ENCODE measurements around the gene TTC23L. TPM values are rescaled to one million over a fixed set of nuclear protein-coding genes. Genes with fewer than 3 reads are reported as not detected.

Gene TTC23L
- polyA plus RNA-seq, 2 of the 4 experiments (the other 2 are of a cell fraction), result 0.17 to 0.59 TPM

GRCh38 chr5:34833090-34833489, 5.9 kb upstream of the TTC23L start (continued):
- no peak for TF ChIP-seq HMGXB4 (CRISPR knock-in tag; IDR thresholded peaks at IDR 0.05; ENCODE audit: borderline replicate concordance)
- no peak for TF ChIP-seq RARB (CRISPR knock-in tag; IDR thresholded peaks at IDR 0.05)
- no peak for TF ChIP-seq FOSB (CRISPR knock-in tag; IDR thresholded peaks at IDR 0.05)
- TF ChIP-seq EHF (CRISPR knock-in tag; IDR thresholded peaks at IDR 0.05), result no peak
- no peak for TF ChIP-seq NPAS2 (CRISPR knock-in tag; IDR thresholded peaks at IDR 0.05; ENCODE audit: borderline replicate concordance)
- no peak for TF ChIP-seq MAFK (IDR thresholded peaks at IDR 0.05; ENCODE audit: partially characterized antibody)

GRCh38 chr5:34833976-34834793, 4.8 kb upstream of the TTC23L start:
- CTCF ChIA-PET, result interaction anchor here (1.0 to 2.7 kb wide), 4 partner anchors 12 to 360 kb away, joined by 3 to 8 read pairs (median 6); no protein-coding TSS in a partner anchor
- ATAC-seq (no peak), DNase-seq (ENCODE audit: low read depth in 1 of 2, low spot score in 1 of 2) (no peak), FAIRE-seq (no peak)
- TF ChIP-seq HMGXB4 (CRISPR knock-in tag; IDR thresholded peaks at IDR 0.05; ENCODE audit: borderline replicate concordance), result no peak
- no peak for TF ChIP-seq ZNF302 (CRISPR knock-in tag; IDR thresholded peaks at IDR 0.05)
- 82% methylated on average over 9 of the region's 9 CpGs for WGBS (ENCODE audit: missing lambda C conversion rate)
- H3K27ac ChIP-seq, result no peak overlapping the region
- H3K4me3 ChIP-seq, result no peak overlapping the region
- H3K4me1 ChIP-seq, result no peaks in the 10 kb centered on the region
- no peaks in the 10 kb centered on the region for H3K9me3 ChIP-seq
- H3K4me2 ChIP-seq, result no peak overlapping the region
- POLR2A ChIA-PET, result no interaction called here

- no peak for DNase-seq (ENCODE audit: low read depth in 1 of 2, low spot score in 1 of 2)
- POLR2A ChIA-PET, result no interaction called here
- ATAC-seq, result no peak
- FAIRE-seq, result no peak
- Histone ChIP-seq H3K4me3 (no peak overlapping the region), H3K4me2 (no peak overlapping the region), H3K4me1 (no peaks in the 10 kb centered on the region), H3K27ac (no peak overlapping the region), H3K9me3 (no peaks in the 10 kb centered on the region)
- TF ChIP-seq FOSL2 (IDR thresholded peaks at IDR 0.05), result no peak
- TF ChIP-seq FOSL2 (CRISPR knock-in tag; IDR thresholded peaks at IDR 0.05), result no peak
- no peak for TF ChIP-seq EP300 (IDR thresholded peaks at IDR 0.05)
- TF ChIP-seq HOXA7 (CRISPR knock-in tag; IDR thresholded peaks at IDR 0.05), result no peak
- WGBS (ENCODE audit: missing lambda C conversion rate), result 90% methylated on average over 1 of the region's 1 CpG
- CTCF ChIA-PET, result interaction anchor here (1.0 to 2.7 kb wide), 4 partner anchors 12 to 360 kb away, joined by 3 to 8 read pairs (median 6); no protein-coding TSS in a partner anchor
Measured at GRCh38 chr5:34834794-34835089, 4.2 kb upstream of the TTC23L start.

- ATAC-seq (no peak), FAIRE-seq (no peak), DNase-seq (ENCODE audit: low read depth in 1 of 2, low spot score in 1 of 2) (no peak)
- no peaks in the 10 kb centered on the region for H3K4me1 ChIP-seq
- no peak overlapping the region for H3K27ac ChIP-seq
- no peaks in the 10 kb centered on the region for H3K9me3 ChIP-seq
- POLR2A ChIA-PET, result no interaction called here
- no peak for TF ChIP-seq REST (IDR thresholded peaks at IDR 0.05)
- TF ChIP-seq BHLHE40 (IDR thresholded peaks at IDR 0.05; ENCODE audit: low read depth, low read length), result no peak
- TF ChIP-seq EP300 (IDR thresholded peaks at IDR 0.05), result no peak
- no peak for TF ChIP-seq CHD2 (IDR thresholded peaks at IDR 0.05; ENCODE audit: low read length, partially characterized antibody)
- no peak for TF ChIP-seq PHF8 (IDR thresholded peaks at IDR 0.05; ENCODE audit: borderline replicate concordance, low read depth)
- TF ChIP-seq POLR2AphosphoS2 (conservative IDR thresholded peaks at IDR 0.05; ENCODE audit: low read length), result no peak
- TF ChIP-seq E2F6 (IDR thresholded peaks at IDR 0.05; ENCODE audit: borderline replicate concordance, low read depth), result no peak
- no peak for TF ChIP-seq USF2 (IDR thresholded peaks at IDR 0.05)
- TF ChIP-seq ZC3H11A (IDR thresholded peaks at IDR 0.05), result no peak
- H3K4me2 ChIP-seq, result no peak overlapping the region
- CTCF ChIA-PET, result interaction anchor here (2.0 to 2.7 kb wide), 2 partner anchors 63 to 349 kb away, joined by 5 to 8 read pairs; no protein-coding TSS in a partner anchor
- H3K4me3 ChIP-seq, result no peak overlapping the region
- 81% methylated on average over 3 of the region's 3 CpGs for WGBS (ENCODE audit: missing lambda C conversion rate)
Measured at GRCh38 chr5:34835664-34836063, 3.3 kb upstream of the TTC23L start.
